DMS53 treated with DMSO at 0.1 percent for 48 hours (cell line): ENCODE data around the gene NIN.
"Not testable (repeated sequence)": the region's sequence is repeated elsewhere in the genome, so short reads cannot be mapped to it uniquely, and the experiment has no call there.

Experiments used
- DNase-seq: peaks from one replicate; lab custom pipeline; 2025; ENCODE audit not compliant: unreplicated experiment; lab: John Stamatoyannopoulos, UW

The NIN gene

GRCh38 chr14:50726372-50727107 is 104.4 kb downstream of the NIN start:
- DNase-seq, result no peak

GRCh38 chr14:50725761-50726160 is 105.2 kb downstream of the NIN start:
- no peak for DNase-seq

GRCh38 chr14:50719911-50720759 is 110.8 kb downstream of the NIN start:
- no peak for DNase-seq

DNA sequence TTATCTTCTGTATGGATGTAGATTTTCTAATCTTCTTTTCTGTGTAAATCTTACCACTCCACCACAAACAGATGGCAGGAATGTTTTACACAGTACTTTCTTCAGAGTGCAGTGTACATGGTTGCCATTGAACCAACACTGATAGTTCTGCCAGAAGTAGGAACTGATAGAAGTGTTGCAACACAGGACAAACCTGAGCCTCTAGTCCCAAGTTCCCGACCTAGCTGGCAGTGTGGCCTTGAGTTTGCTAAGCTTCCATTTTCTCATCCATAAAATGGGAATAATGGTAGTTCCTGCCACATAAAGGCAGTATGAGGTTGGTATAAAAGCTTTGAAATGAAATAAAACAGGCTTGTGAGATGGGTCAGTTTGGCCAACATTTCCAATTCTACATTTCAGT is 112.0 kb downstream of the NIN start:
- no peak for DNase-seq

GRCh38 chr14:50717811-50718210 is 113.2 kb downstream of the NIN start:
- DNase-seq, result no peak

DNA sequence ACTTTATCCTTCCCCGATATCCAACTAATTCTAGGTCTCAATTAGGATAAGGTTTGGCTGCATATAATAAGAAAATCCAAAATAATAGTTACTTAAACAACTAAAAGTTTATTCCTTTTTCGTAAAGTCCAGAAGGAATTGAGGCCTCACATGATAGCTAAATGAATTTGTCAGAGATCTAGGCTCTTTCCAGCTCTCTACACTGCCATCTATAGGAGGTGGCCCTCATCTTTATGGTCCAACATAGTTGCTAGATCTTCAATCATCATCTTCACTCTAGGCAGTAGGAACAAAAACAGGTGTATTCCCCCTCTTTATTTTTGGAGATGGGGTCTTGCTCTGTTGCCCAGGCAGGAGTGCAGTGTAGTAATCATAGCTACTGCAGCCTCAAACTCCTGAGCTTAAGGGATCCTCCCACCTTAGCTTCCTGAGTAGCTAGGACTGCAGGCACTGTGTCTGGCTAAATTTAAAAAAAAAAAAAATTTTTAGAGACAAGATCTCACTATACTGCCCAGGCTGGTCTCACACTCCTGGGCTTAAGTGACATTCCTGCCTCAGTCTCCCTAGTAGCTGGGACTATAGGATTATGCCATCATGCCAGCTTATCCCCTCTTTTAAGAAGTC is 116.4 kb downstream of the NIN start:
- no peak for DNase-seq

- no peak for DNase-seq
Observed at GRCh38 chr14:50711043-50711442, 119.9 kb downstream of the NIN start.

- DNase-seq, result no peak
Observed at GRCh38 chr14:50705026-50705593, 125.9 kb downstream of the NIN start.

- DNase-seq, result no peak
Observed at GRCh38 chr14:50704454-50705010, 126.4 kb downstream of the NIN start.

DNA sequence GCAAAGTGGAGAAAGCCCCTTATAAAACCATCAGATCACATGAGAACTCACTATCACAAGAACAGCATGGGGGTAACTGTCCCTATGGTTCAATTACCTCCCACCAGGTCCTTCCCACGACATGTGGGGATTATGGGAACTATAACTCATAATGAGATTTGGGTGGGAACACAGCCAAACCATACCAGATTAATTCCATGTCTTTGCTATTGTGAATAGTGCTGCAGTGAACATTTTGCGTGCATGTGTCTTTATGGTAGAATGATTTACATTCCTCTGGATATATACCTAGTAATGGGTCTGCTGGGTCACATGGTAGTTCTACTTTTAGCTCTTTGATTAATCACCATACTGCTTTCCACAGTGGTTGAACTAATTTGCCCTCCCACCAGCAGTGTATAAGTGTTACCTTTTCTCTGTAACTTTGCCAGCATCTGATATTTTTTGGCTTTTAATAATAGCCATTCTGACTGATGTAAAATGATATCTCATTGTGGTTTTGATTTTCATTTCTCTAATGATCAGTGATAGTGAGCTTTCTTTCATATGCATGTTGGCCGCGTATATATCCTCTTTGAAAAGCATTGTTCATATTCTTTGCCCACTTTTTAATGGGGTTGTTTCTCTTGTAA is 133.2 kb downstream of the NIN start:
- no peak for DNase-seq

DNA sequence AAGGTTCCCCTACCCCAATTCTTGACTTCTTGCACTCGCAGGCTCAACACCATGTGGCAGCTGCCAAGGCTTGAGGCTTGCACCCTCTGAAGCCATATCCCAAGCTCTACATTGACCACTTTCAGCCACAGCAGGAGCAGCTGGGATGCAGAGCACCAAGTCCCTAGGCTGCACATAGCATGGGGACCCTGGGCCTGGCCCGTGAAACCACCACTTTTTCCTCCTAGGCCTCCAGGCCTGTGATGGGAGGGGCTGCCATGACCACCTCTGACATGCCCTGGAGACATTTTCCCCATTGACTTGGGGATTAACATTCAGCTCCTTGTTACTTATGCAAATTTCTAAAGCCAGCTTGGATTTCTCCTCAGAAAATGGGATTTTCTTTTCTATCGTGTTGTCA is 136.7 kb downstream of the NIN start:
- not testable (repeated sequence) for DNase-seq

DNA sequence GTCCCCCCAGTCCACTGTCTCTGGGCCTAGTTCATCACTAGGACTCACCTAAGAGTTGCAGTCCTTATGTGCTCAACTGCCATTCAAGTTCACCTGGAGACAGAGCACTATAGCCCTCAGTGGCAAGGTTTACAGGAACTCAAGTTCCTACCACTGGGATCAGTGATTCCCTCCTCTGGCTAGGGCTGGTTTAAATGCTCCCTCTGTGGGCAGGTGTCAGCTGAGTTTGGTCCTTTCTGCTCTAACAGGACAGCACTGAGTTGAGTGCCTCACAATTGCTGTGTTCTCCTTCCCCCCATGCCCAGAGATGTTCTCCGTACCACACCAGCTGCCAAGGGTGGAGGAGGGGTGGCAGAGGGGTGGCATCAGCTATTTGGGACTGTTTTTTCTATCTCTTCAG is 142.1 kb downstream of the NIN start:
- DNase-seq, result no peak

DNA sequence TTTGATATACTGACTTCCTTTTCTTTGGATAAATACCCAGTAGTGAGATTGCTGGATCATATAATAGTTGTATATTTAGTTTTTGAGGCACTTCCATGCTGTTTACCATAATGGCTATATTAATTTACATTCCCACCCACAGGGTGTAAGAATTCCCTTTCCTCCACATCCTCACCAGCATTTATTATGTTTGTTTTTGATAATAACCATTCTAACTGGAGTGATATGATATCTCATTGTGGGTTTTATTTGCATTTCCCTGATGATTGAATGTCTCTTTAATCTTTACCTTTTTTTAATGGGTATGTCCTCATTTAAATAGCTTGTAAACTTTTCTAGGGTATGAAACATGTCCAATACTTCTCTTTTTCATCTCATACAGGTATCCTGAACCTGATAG is 151.3 kb downstream of the NIN start:
- DNase-seq, result no peak

DNA sequence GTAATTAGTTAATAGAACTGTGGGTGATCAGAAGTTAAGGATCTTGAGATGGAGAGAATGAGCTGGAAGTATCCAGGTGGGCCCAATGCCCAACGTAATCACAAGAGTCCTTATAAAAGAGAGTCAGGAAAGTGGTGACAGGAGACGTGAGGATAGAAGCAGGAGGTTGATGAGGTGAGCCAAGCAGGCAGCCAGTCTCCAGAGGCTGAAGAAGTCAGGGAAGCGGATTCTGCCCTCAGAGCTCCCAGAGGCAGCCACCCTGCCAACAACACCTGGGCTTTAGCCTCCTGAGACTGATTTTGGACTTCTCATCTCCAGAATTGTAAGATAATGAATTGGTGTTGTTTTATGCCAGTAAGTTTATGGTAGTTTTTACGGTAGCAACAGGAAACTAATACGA is 152.8 kb downstream of the NIN start:
- no peak for DNase-seq

DNA sequence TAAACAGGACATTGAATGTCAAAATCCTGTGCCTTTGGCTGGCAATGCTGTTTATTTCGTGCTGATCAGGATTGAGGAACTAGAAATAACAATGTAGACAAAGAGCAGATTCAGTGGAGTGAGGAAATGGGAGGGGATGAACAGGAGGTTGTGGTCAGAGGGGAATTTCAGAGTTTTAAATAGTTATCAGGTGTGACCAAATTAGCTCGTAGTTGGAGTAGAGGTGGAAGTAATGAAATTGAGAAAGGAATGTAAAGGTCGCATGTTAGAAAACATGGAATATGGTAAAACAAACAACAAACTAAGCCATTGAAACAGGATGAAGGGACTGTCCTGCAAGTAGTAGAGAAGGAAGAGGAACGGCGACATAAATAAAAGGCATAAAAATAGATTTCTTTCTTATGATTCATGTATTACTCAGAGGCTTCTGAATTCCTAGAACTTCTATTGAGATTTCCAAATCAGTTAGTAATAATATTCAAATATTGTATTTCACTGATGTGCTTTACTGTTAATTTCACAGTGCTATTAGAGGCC is 153.4 kb downstream of the NIN start:
- DNase-seq, result no peak

DNA sequence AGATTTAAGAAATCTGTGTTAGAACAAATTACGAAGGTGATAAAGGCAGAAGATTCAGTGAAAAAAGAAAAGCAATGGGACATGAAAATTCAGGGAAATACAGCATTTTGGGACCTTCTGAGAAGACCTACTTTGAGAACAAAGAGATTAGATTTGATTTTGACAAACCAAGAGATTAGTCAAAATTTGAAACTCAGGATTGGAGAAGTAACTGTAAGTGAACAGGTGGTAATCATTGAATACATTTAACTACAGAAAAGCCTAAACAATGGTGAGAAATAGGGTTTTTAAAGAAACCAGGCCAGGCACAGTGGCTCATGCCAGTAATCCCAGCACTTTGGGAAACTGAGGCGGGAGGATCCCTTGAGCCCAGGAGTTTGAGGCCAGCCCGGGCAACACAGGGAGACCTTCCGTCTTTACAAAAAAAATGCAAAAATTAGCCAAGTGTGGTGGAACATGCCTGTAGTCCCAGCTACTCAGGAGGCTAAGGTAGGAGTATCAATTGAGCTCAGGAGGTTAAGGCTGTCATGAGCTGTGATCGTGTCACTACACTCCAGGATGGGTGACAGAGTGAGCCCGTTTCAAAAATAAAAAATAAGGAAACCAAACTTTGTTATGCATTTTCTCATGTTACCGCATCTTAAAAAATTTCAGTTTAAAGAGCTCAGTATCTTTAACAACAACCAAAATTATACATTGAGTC is 154.0 kb downstream of the NIN start:
- no peak for DNase-seq

- no peak for DNase-seq
Observed at GRCh38 chr14:50675597-50675996, 155.4 kb downstream of the NIN start.

DNA sequence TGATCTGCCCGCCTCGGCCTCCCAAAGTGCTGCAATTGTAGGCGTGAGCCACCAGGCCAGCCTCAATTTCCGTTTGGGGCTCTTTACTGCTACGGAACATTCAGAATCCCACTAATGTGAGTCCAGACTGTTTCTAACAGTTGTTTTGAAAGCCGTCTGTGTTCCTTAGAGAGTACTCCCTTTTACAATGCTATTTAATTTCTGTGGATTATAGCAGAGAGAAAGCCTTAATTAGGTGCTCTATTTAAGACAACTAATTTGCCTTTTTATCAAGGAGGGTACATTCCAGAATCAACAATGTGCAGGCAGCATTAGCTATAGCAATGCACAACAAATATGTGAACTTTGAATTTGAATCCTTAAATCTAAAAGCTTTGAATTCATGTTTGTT is 160.1 kb downstream of the NIN start:
- no peak for DNase-seq

GRCh38 chr14:50670196-50670865 is 160.6 kb downstream of the NIN start:
- no peak for DNase-seq
